CD14-positive monocyte (primary cell): ENCODE results near the gene OR8B8. TPM values are rescaled to one million over a fixed set of nuclear protein-coding genes. Genes with fewer than 3 reads are reported as not detected.

Experiments used
- DNase-seq, 3 donors: peaks; one replicate each; pipeline ENCODE4 v3.0.0-alpha.2; 2011 to 2022
- H2AFZ ChIP-seq: 2 replicates; pipeline ENCODE4 v1.6.0; 2012; ENCODE audit warnings: mild to moderate bottlenecking, low read depth, low read length, inconsistent platforms; ENCODE audit not compliant: insufficient read depth, poor library complexity, severe bottlenecking
- H3K27ac ChIP-seq, 2 donors: 1 replicate in 1 of 2; 2 replicates in 1 of 2; pipeline ENCODE4 v1.5.1; 2012 to 2013; ENCODE audit warnings: low read length in 2 of 2, control low read depth in 1 of 2, inconsistent platforms in 1 of 2, low read depth in 1 of 2, mild to moderate bottlenecking in 1 of 2
- H3K27me3 ChIP-seq, 2 donors: one replicate each; pipeline versions ENCODE4 v1.6.0 to v1.6.1; 2011 to 2013; ENCODE audit warnings: low read length in 2 of 2; ENCODE audit not compliant: control insufficient read depth in 2 of 2, insufficient read depth in 2 of 2
- H3K36me3 ChIP-seq, 2 donors: replicated peaks in 1 of 2; 1 replicate in 1 of 2; 2 replicates in 1 of 2; pipeline versions ENCODE4 v1.5.1 to v1.6.1; 2012 to 2013; ENCODE audit warnings: low read length in 2 of 2, control low read depth in 1 of 2, inconsistent platforms in 1 of 2, mild to moderate bottlenecking in 1 of 2; ENCODE audit not compliant: insufficient read depth in 2 of 2, control insufficient read depth in 1 of 2
- H3K4me1 ChIP-seq, 2 donors: 1 replicate in 1 of 2; 2 replicates in 1 of 2; pipeline versions ENCODE4 v1.5.1 to v1.6.1; 2012 to 2013; ENCODE audit warnings: low read length in 2 of 2, control low read depth in 1 of 2, inconsistent platforms in 1 of 2, mild to moderate bottlenecking in 1 of 2, moderate library complexity in 1 of 2; ENCODE audit not compliant: insufficient read depth in 2 of 2, control insufficient read depth in 1 of 2
- H3K4me2 ChIP-seq: replicated peaks from 2 replicates; pipeline ENCODE3; 2012; ENCODE audit warnings: low read length, moderate library complexity, mild to moderate bottlenecking; ENCODE audit not compliant: poor library complexity, severe bottlenecking; ENCODE audit errors: extremely low read depth
- H3K4me3 ChIP-seq, 3 experiments: fragments of 200-600 bp in 1 of 3; sonication (generic) in 1 of 3; replicated peaks in 1 of 3; 1 replicate in 2 of 3; 2 replicates in 1 of 3; pipeline ENCODE4 v1.5.1; 2011 to 2013; ENCODE audit warnings: low read length in 3 of 3, mild to moderate bottlenecking in 3 of 3, control low read depth in 2 of 3, low read depth in 2 of 3, inconsistent platforms in 1 of 3, moderate library complexity in 1 of 3
- H3K79me2 ChIP-seq: 2 replicates; pipeline ENCODE4 v1.6.0; 2012; ENCODE audit warnings: mild to moderate bottlenecking, control low read depth, inconsistent platforms, low read length, moderate library complexity; ENCODE audit not compliant: insufficient read depth
- H3K9ac ChIP-seq: 2 replicates; pipeline ENCODE4 v1.6.0; 2017; ENCODE audit warnings: low read length, mild to moderate bottlenecking; ENCODE audit not compliant: insufficient read depth, poor library complexity, severe bottlenecking
- H3K9me3 ChIP-seq, 2 donors: replicated peaks in 1 of 2; 1 replicate in 1 of 2; 2 replicates in 1 of 2; pipeline versions ENCODE4 v1.5.1 to v1.6.1; 2012 to 2013; ENCODE audit warnings: low read length in 2 of 2, control low read depth in 1 of 2; ENCODE audit not compliant: control insufficient read depth in 1 of 2, insufficient read depth in 1 of 2
- H4K20me1 ChIP-seq: 2 replicates; pipeline ENCODE4 v1.6.0; 2012; ENCODE audit warnings: mild to moderate bottlenecking, low read length, control low read depth, moderate library complexity; ENCODE audit not compliant: insufficient read depth
- H3K27ac Mint-ChIP-seq, 7 donors: one replicate each; pipeline ENCODE4 v1.8.0; 2020; ENCODE audit warnings: mild to moderate bottlenecking in 7 of 7, mixed read lengths in 7 of 7, moderate library complexity in 6 of 7, inconsistent platforms in 2 of 7
- H3K27me3 Mint-ChIP-seq, 3 donors: one replicate each; pipeline ENCODE4 v1.8.0; 2021 to 2022; ENCODE audit warnings: low read depth in 3 of 3, mild to moderate bottlenecking in 3 of 3, mixed read lengths in 3 of 3, moderate library complexity in 3 of 3, inconsistent platforms in 1 of 3
- H3K36me3 Mint-ChIP-seq, 2 donors: one replicate each; pipeline ENCODE4 v1.8.0; 2020; ENCODE audit warnings: mixed read lengths in 2 of 2, inconsistent platforms in 1 of 2, mild to moderate bottlenecking in 1 of 2
- H3K4me1 Mint-ChIP-seq: one replicate; pipeline ENCODE4 v1.8.0; 2020; ENCODE audit warnings: mild to moderate bottlenecking, mixed read lengths
- H3K4me3 Mint-ChIP-seq, 2 donors: one replicate each; pipeline ENCODE4 v1.8.0; 2020; ENCODE audit warnings: mild to moderate bottlenecking in 2 of 2, mixed read lengths in 2 of 2, moderate library complexity in 1 of 2
- H3K9me3 Mint-ChIP-seq, 7 donors: one replicate each; pipeline ENCODE4 v1.8.0; 2020 to 2022; ENCODE audit warnings: mixed read lengths in 7 of 7, mild to moderate bottlenecking in 6 of 7, moderate library complexity in 6 of 7, inconsistent platforms in 2 of 7
- CTCF ChIP-seq: fragments of 200-600 bp; IDR thresholded peaks from one replicate; pipeline ENCODE4 v1.8.0; 2022; ENCODE audit warnings: antibody characterized with exemption, mild to moderate bottlenecking
- WGBS: methylation state at CpG from one replicate; pipeline ENCODE4 v1.1.5; 2013; ENCODE audit warnings: missing lambda C conversion rate; ENCODE audit not compliant: insufficient coverage; 5-methylcytosine and 5-hydroxymethylcytosine counted together
- intact Hi-C, 2 donors: fragments of 100-400 bp; cut with micrococcal nuclease; formaldehyde crosslinking; loops; one replicate each; pipeline versions ENCODE4 v1.15.0 to v1.15.1; 2023
- polyA plus RNA-seq, 3 donors: library from polyadenylated mRNA; depleted of rRNA in 1 of 3; unstranded in 2 of 3; stranded (reverse) in 1 of 3; fragments of 300-500 nt in 2 of 3; fragments of >200 nt in 1 of 3; fragmentation: Illumina TruSeq in 2 of 3; gene quantifications; 1 replicate in 2 of 3; 2 replicates in 1 of 3; pipeline ENCODE4 v1.2.3, GENCODE V29; 2012 to 2021

The OR8B8 gene
- polyA plus RNA-seq, 3 donors, result not detected

GRCh38 chr11:124454552-124454951 is 9.1 kb upstream of the OR8B8 start:
- Histone ChIP-seq H3K79me2 (no peaks in the 10 kb centered on the region), H3K9me3 (peaks cover 3 to 5% of the 10 kb centered on the region in 2 donors), H3K36me3 (no peaks in the 10 kb centered on the region), H3K27ac (no peak overlapping the region), H4K20me1 (no peaks in the 10 kb centered on the region), H3K27me3 (no peaks in the 10 kb centered on the region), H3K4me2 (no peak overlapping the region), H3K4me3 (no peak overlapping the region), H2AFZ (no peak overlapping the region), H3K4me1 (no peaks in the 10 kb centered on the region), H3K9ac (no peak overlapping the region)
- H3K9me3 Mint-ChIP-seq, result peaks cover 0 to 6% (median 2%) of the 10 kb centered on the region in 7 donors
- no CpG with 5 or more reads among the region's 2 CpGs for WGBS
- no peak overlapping the region for H3K4me3 Mint-ChIP-seq
- intact Hi-C loops, result no loop called here
- no peaks in the 10 kb centered on the region for H3K36me3 Mint-ChIP-seq
- peaks cover under 1 to 5% (median 1%) of the 10 kb centered on the region in 3 donors for H3K27me3 Mint-ChIP-seq
- H3K27ac Mint-ChIP-seq, result no peak overlapping the region
- no peak for TF ChIP-seq CTCF
- H3K4me1 Mint-ChIP-seq, result no peaks in the 10 kb centered on the region
- DNase-seq, result no peak

- Histone ChIP-seq H3K36me3 (no peaks in the 10 kb centered on the region), H3K4me2 (no peak overlapping the region), H2AFZ (no peak overlapping the region), H3K9ac (no peak overlapping the region), H3K4me1 (no peaks in the 10 kb centered on the region), H4K20me1 (no peaks in the 10 kb centered on the region), H3K4me3 (no peak overlapping the region), H3K79me2 (no peaks in the 10 kb centered on the region), H3K27ac (no peak overlapping the region), H3K9me3 (no peaks in the 10 kb centered on the region), H3K27me3 (no peaks in the 10 kb centered on the region)
- Mint-ChIP-seq H3K36me3 (no peaks in the 10 kb centered on the region), H3K9me3 (peaks cover 0 to 5% (median 0%) of the 10 kb centered on the region in 7 donors), H3K27me3 (no peaks in the 10 kb centered on the region), H3K27ac (no peak overlapping the region), H3K4me3 (no peak overlapping the region), H3K4me1 (no peaks in the 10 kb centered on the region)
- intact Hi-C loops, result no loop called here
- TF ChIP-seq CTCF, result no peak
- no CpG with 5 or more reads among the region's 1 CpG for WGBS
- no peak for DNase-seq
Observed at GRCh38 chr11:124446916-124447315, 1.4 kb upstream of the OR8B8 start.
